Astrocyte (in vitro differentiated cells and primary cell): ENCODE results near the gene CFAP65.

Source experiments
- CTCF ChIP-seq: IDR thresholded peaks from 2 replicates; pipeline ENCODE4 v1.5.1; 2011; ENCODE audit warnings: low read depth, mild to moderate bottlenecking, inconsistent platforms, low read length, moderate library complexity; ENCODE audit not compliant: insufficient read depth
- EZH2 ChIP-seq: IDR thresholded peaks from 2 replicates; pipeline ENCODE4 v1.6.1; 2012; ENCODE audit warnings: mild to moderate bottlenecking, low read length, inconsistent platforms; ENCODE audit not compliant: insufficient read depth

- no peak for TF ChIP-seq EZH2
- no peak for TF ChIP-seq CTCF
These were observed 49.4 kb upstream of the CFAP65 start for GRCh38 chr2:219090436-219091299.
